OCI-LY3 (cell line): ENCODE data around the gene WDR83.
"Not testable (repeated sequence)": the region's sequence is repeated elsewhere in the genome, so short reads cannot be mapped to it uniquely, and the experiment has no call there.

Experiments used
- H2AFZ ChIP-seq: fragments of 200-600, 300-600 bp; shearing (Covaris generic); 2 replicates; pipeline ENCODE4 v1.6.0; 2014; ENCODE audit warnings: antibody characterized with exemption, low read depth, low read length
- H3K27ac ChIP-seq: fragments of 200-600, 300-600 bp; sonication (generic); 2 replicates; pipeline ENCODE4 v1.5.1; 2014; ENCODE audit warnings: mild to moderate bottlenecking, low read length, moderate library complexity, mixed read lengths
- H3K27me3 ChIP-seq: fragments of 200-600, 300-600 bp; sonication (generic); 2 replicates; pipeline ENCODE4 v1.6.1; 2014; ENCODE audit warnings: low read depth, low read length, mixed read lengths
- H3K36me3 ChIP-seq: fragments of 200-600, 300-600 bp; sonication (generic); replicated peaks from 2 replicates; pipeline ENCODE3; 2014; ENCODE audit warnings: low read depth, low read length, mixed read lengths
- H3K4me1 ChIP-seq: fragments of 300-600, 200-600 bp; sonication (generic); 2 replicates; pipeline ENCODE4 v1.6.1; 2014; ENCODE audit warnings: low read length, mixed read lengths
- H3K4me2 ChIP-seq: fragments of 200-600, 300-600 bp; sonication (generic); 2 replicates; pipeline ENCODE4 v1.6.1; 2014; ENCODE audit warnings: low read length, mixed read lengths
- H3K4me3 ChIP-seq: fragments of 300-600, 200-600 bp; sonication (generic); 2 replicates; pipeline ENCODE4 v1.5.1; 2014; ENCODE audit warnings: antibody characterized with exemption, mild to moderate bottlenecking, low read length, moderate library complexity
- H3K79me2 ChIP-seq: fragments of 300-600, 200-600 bp; shearing (Covaris generic); 2 replicates; pipeline ENCODE4 v1.6.1; 2014; ENCODE audit warnings: mild to moderate bottlenecking, low read length, mixed read lengths
- H3K9ac ChIP-seq: fragments of 300-600, 200-600 bp; shearing (Covaris generic); 2 replicates; pipeline ENCODE4 v1.6.0; 2014; ENCODE audit warnings: mild to moderate bottlenecking, low read length, moderate library complexity
- H3K9me3 ChIP-seq: fragments of 200-600, 300-600 bp; shearing (Covaris generic); 2 replicates; pipeline ENCODE4 v1.6.1; 2014; ENCODE audit warnings: low read length, mixed read lengths; ENCODE audit not compliant: insufficient read depth
- H4K20me1 ChIP-seq: fragments of 200-600, 300-600 bp; sonication (generic); 2 replicates; pipeline ENCODE4 v1.6.1; 2016; ENCODE audit warnings: low read length, mixed read lengths; ENCODE audit not compliant: insufficient read depth
- EZH2phosphoT487 ChIP-seq: fragments of 200-600 bp; shearing (Covaris generic); IDR thresholded peaks from 2 replicates; pipeline ENCODE4 v1.6.1; 2018; ENCODE audit warnings: antibody characterized with exemption, mixed run types, low read depth
- TF ChIP-seq, protein P1 (sequence below): fragments of 200-600, 300-600 bp; sonication (generic); IDR thresholded peaks from 2 replicates; pipeline ENCODE4 v1.5.1; 2014; ENCODE audit warnings: antibody characterized with exemption, low read length, low read depth

WDR83 gene

DNA sequence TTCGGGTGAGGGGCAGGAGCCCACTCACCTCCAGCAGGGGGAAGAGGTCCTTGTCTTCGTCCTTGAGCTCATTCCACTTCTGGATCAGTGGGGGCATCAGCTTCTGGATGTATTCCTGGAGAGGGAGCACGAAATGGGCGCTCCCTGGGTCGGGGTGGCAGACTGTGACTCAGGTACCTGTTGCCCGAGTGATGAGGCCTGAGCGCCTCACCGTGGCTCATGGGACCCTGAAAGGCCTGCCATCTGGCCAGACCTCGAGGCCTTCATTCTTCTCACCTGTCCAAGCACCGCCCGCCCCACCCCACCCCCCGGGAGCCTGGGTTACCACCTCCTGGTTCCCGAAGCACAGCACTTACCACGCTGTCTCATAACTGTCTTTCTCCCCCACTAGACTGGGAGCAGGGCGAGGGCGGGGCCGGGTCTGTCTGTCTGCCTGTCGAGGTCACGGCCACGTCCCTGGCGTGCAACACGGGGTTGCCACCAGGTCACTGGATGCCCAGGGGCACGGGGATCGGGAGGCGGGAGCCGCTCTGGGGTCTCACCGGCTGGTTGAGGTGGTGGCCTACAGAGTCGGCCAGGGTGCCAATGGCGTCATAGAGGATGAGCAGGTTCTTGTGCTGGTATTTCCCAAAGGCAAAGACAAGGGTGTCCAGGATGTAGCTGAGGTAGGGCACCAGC, 39.2 kb downstream of the WDR83 start:
- Histone ChIP-seq H3K4me3 (no peak overlapping the region), H3K27me3 (no peaks in the 10 kb centered on the region), H3K4me1 (no peaks in the 10 kb centered on the region), H4K20me1 (no peaks in the 10 kb centered on the region), H3K36me3 (peaks cover 65% of the 10 kb centered on the region), H2AFZ (no peak overlapping the region), H3K4me2 (no peak overlapping the region), H3K9ac (no peak overlapping the region), H3K27ac (no peak overlapping the region), H3K79me2 (peaks cover 6% of the 10 kb centered on the region; the same call in 1 of the 2 replicates), H3K9me3 (no peaks in the 10 kb centered on the region)
- TF ChIP-seq, protein P1, sequence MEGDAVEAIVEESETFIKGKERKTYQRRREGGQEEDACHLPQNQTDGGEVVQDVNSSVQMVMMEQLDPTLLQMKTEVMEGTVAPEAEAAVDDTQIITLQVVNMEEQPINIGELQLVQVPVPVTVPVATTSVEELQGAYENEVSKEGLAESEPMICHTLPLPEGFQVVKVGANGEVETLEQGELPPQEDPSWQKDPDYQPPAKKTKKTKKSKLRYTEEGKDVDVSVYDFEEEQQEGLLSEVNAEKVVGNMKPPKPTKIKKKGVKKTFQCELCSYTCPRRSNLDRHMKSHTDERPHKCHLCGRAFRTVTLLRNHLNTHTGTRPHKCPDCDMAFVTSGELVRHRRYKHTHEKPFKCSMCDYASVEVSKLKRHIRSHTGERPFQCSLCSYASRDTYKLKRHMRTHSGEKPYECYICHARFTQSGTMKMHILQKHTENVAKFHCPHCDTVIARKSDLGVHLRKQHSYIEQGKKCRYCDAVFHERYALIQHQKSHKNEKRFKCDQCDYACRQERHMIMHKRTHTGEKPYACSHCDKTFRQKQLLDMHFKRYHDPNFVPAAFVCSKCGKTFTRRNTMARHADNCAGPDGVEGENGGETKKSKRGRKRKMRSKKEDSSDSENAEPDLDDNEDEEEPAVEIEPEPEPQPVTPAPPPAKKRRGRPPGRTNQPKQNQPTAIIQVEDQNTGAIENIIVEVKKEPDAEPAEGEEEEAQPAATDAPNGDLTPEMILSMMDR: no peak
- no peak for TF ChIP-seq EZH2phosphoT487

- Histone ChIP-seq H3K9ac (no peak overlapping the region), H4K20me1 (no peaks in the 10 kb centered on the region), H3K27me3 (no peaks in the 10 kb centered on the region), H3K4me2 (no peak overlapping the region), H3K4me3 (no peak overlapping the region), H2AFZ (no peak overlapping the region), H3K4me1 (no peaks in the 10 kb centered on the region), H3K27ac (no peak overlapping the region), H3K79me2 (peaks cover 9% of the 10 kb centered on the region; the same call in 1 of the 2 replicates), H3K36me3 (peaks cover 65% of the 10 kb centered on the region), H3K9me3 (no peaks in the 10 kb centered on the region)
- TF ChIP-seq, protein P1: no peak
- no peak for TF ChIP-seq EZH2phosphoT487
These were observed 39.7 kb downstream of the WDR83 start for GRCh38 chr19:12706332-12706718.

DNA sequence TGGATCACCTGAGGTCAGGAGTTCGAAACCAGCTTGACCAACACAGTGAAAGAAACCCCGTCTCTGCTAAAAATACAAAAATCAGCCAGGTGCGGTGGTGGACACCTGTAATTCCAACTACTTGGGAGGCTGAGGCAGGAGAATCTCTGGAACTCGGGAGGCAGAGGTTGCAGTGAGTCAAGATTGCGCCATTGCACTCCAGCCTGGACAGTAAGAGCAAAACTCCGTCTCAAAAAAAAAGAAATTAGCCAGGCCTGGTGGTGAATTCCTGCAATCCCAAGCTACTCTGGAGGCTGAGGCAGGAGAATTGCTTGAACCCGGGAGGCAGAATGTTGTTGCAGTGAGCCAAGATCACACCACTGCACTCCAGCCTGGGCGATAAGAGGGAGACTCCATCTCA, 42.0 kb downstream of the WDR83 start:
- H3K36me3 ChIP-seq: peaks cover 54% of the 10 kb centered on the region
- H3K4me1 ChIP-seq: no peaks in the 10 kb centered on the region
- no peaks in the 10 kb centered on the region for H4K20me1 ChIP-seq
- no peak overlapping the region for H2AFZ ChIP-seq
- no peak overlapping the region for H3K9ac ChIP-seq
- TF ChIP-seq, protein P1: no peak
- TF ChIP-seq EZH2phosphoT487: no peak
- H3K4me3 ChIP-seq: no peak overlapping the region
- no peaks in the 10 kb centered on the region for H3K27me3 ChIP-seq
- H3K79me2 ChIP-seq: peaks cover 17% of the 10 kb centered on the region; the same call in 1 of the 2 replicates
- H3K27ac ChIP-seq: no peak overlapping the region
- no peaks in the 10 kb centered on the region for H3K9me3 ChIP-seq
- no peak overlapping the region for H3K4me2 ChIP-seq

DNA sequence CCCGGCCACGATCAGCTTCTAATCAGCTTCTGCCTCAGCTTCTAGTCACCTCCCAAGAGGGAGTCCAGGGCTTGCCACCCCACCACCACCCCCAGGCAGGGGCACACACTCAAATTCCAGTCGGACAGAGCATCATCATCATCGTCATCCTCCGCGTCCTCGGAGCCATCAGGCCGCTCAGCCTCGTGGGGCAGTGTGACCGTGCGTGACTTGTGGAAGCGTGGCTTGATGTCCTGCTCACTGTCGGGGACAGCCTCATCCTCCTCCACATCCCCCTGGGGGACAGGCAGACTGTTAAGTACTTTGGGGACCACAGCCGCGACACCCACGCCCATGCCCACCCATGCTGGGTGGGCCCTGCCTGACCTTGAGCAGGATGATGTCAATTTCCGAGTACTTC, 44.6 kb downstream of the WDR83 start:
- no peaks in the 10 kb centered on the region for H3K4me1 ChIP-seq
- no peak overlapping the region for H3K4me2 ChIP-seq
- TF ChIP-seq, protein P1: no peak
- no peak for TF ChIP-seq EZH2phosphoT487
- H3K27me3 ChIP-seq: no peaks in the 10 kb centered on the region
- H2AFZ ChIP-seq: no peak overlapping the region
- no peak overlapping the region for H3K27ac ChIP-seq
- H3K9me3 ChIP-seq: no peaks in the 10 kb centered on the region
- no peak overlapping the region for H3K9ac ChIP-seq
- 0 out of 2 replicates have a peak, but pooled peaks cover 3% of the 10 kb centered on the region for H4K20me1 ChIP-seq
- H3K79me2 ChIP-seq: peaks cover 31% of the 10 kb centered on the region
- H3K36me3 ChIP-seq: peaks cover 55% of the 10 kb centered on the region
- no peak overlapping the region for H3K4me3 ChIP-seq

DNA sequence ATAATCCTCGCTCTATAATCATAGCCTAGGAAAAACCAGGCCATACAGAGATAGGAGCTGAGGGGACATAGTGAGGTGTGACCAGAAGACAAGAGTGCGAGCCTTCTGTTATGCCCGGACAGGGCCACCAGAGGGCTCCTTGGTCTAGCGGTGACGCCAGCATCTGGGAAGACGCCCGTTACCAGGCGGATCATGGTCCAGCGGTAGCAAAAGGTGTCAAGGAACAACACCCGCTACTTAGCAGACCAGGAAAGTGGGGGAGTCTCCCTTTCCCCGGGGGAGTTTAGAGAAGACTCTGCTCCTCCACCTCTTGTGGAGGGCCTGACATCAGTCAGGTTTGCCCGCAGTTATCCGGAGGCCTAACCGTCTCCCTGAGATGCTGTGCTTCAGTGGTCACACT, 45.5 kb downstream of the WDR83 start:
- H3K36me3 ChIP-seq: peaks cover 53% of the 10 kb centered on the region

DNA sequence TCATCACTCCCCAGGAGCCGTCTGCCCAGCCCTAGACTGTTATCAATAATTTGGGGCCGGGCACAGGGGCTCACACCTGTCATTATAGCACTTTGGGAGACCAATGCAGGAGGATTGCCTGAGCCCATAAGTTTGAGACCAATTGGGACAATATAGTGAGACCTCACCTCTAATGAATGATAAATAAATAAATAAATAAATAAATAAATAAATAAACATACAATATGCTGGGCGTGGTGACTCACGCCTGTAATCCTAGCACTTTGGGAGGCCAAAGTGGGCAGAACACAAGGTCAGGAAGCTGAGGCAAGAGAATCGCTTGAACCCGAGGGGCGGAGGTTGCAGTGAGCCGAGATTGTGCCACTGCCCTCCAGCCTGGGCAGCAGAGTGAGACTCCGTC, 46.7 kb downstream of the WDR83 start:
- not testable (repeated sequence) for H3K27ac ChIP-seq, H3K4me2 ChIP-seq, H3K4me3 ChIP-seq, H3K27me3 ChIP-seq, H2AFZ ChIP-seq, H3K4me1 ChIP-seq, H4K20me1 ChIP-seq, H3K9ac ChIP-seq, H3K9me3 ChIP-seq
- peaks cover 50% of the 10 kb centered on the region for H3K79me2 ChIP-seq
- peaks cover 58% of the 10 kb centered on the region for H3K36me3 ChIP-seq

More for the DNA sequence above, 45.5 kb downstream of the WDR83 start:
- not testable (repeated sequence) for H3K4me2 ChIP-seq, H3K4me1 ChIP-seq, H3K9ac ChIP-seq, H3K9me3 ChIP-seq, H3K4me3 ChIP-seq, H4K20me1 ChIP-seq, H2AFZ ChIP-seq, H3K27me3 ChIP-seq, H3K27ac ChIP-seq
- peaks cover 38% of the 10 kb centered on the region for H3K79me2 ChIP-seq
